PFSK-1 (cell line): ENCODE measurements around the gene SLC26A11.

Experiments used
- POLR2AphosphoS5 ChIP-seq: IDR thresholded peaks from 2 replicates; pipeline ENCODE4 v1.6.1; 2012; ENCODE audit warnings: low read depth, mild to moderate bottlenecking, control low read depth, low read length, moderate library complexity
- SIN3A ChIP-seq: IDR thresholded peaks from 2 replicates; pipeline ENCODE4 v1.6.1; 2012; ENCODE audit warnings: mild to moderate bottlenecking, low read length, moderate library complexity, borderline replicate concordance; ENCODE audit not compliant: insufficient read depth

GRCh38 chr17:80173126-80173525 lies 47.1 kb upstream of the SLC26A11 start:
- no peak for TF ChIP-seq SIN3A
- TF ChIP-seq POLR2AphosphoS5, result no peak
